Endothelial cell of umbilical vein (primary cell): ENCODE data around the gene TTLL10. TPM values are rescaled to one million over a fixed set of nuclear protein-coding genes. Genes with fewer than 3 reads are reported as not detected.

ENCODE experiments used
- BruUV-seq: library from RNA; stranded (reverse); fragments of 400-500 nt; replicated peaks from 2 replicates; lab custom pipeline; 2021; lab: Mats Ljungman, UMichigan
- CTCF ChIA-PET: fragments of 300-600, 350-600 bp; sonication (Branson Sonifier 250); formaldehyde crosslinking; loops from one replicate; lab custom pipeline; 2021; ENCODE audit warnings: antibody characterized with exemption, inconsistent platforms; lab: Charles Lee
- POLR2A ChIA-PET: fragments of 300-600, 350-600 bp; sonication (Branson Sonifier 250); formaldehyde crosslinking; loops from one replicate; lab custom pipeline; 2021; ENCODE audit warnings: antibody characterized with exemption, inconsistent platforms; lab: Charles Lee
- DNase-seq: peaks from one replicate; pipeline ENCODE4 v3.0.0-alpha.2; 2011; ENCODE audit warnings: low read depth, low spot score
- FAIRE-seq: peaks from 2 replicates; lab custom pipeline; 2011; peaks lifted over from hg19 to GRCh38; lab: Jason Lieb, UNC
- H2AFZ ChIP-seq: 2 replicates; pipeline ENCODE4 v1.6.0; 2012; ENCODE audit warnings: low read depth, low read length, control low read depth, inconsistent platforms
- H3K27ac ChIP-seq: 2 replicates; pipeline ENCODE4 v1.5.1; 2011; ENCODE audit warnings: low read depth, mild to moderate bottlenecking, control low read depth, low read length, moderate library complexity; ENCODE audit not compliant: insufficient read depth
- H3K27me3 ChIP-seq, 2 experiments: 2 replicates each; pipeline versions ENCODE4 v1.6.0 to v1.6.1; 2011; ENCODE audit warnings: low read length in 2 of 2, mixed read lengths in 1 of 2; ENCODE audit not compliant: control insufficient read depth in 2 of 2, insufficient read depth in 2 of 2
- H3K36me3 ChIP-seq, 2 experiments: 2 replicates in 1 of 2; 3 replicates in 1 of 2; pipeline ENCODE4 v1.5.1; 2011; ENCODE audit warnings: low read length in 2 of 2, mild to moderate bottlenecking in 1 of 2, moderate library complexity in 1 of 2; ENCODE audit not compliant: control insufficient read depth in 2 of 2, insufficient read depth in 2 of 2; ENCODE audit errors: extremely low read depth in 1 of 2
- H3K4me1 ChIP-seq: 3 replicates; pipeline ENCODE4 v1.5.1; 2011; ENCODE audit warnings: mild to moderate bottlenecking, low read length; ENCODE audit not compliant: control insufficient read depth, insufficient read depth; ENCODE audit errors: extremely low read depth
- H3K4me2 ChIP-seq: 2 replicates; pipeline ENCODE4 v1.6.1; 2011; ENCODE audit warnings: low read length, control low read depth, mixed read lengths; ENCODE audit not compliant: insufficient read depth
- H3K4me3 ChIP-seq, 3 experiments: fragments of 200-600 bp in 1 of 3; sonication (generic), shearing (Covaris generic) in 1 of 3; replicated peaks in 1 of 3; 2 replicates each; pipeline ENCODE4 v1.5.1; 2011 to 2016; ENCODE audit warnings: control low read depth in 3 of 3, low read length in 3 of 3, mild to moderate bottlenecking in 2 of 3, inconsistent platforms in 1 of 3, low read depth in 1 of 3, moderate library complexity in 1 of 3; ENCODE audit not compliant: insufficient read depth in 1 of 3
- H3K79me2 ChIP-seq: 2 replicates; pipeline ENCODE4 v1.6.0; 2012; ENCODE audit warnings: low read length, inconsistent platforms; ENCODE audit not compliant: control insufficient read depth, insufficient read depth
- H3K9ac ChIP-seq: replicated peaks from 2 replicates; pipeline ENCODE3; 2011; ENCODE audit warnings: low read length, control low read depth; ENCODE audit not compliant: insufficient read depth; ENCODE audit errors: extremely low read depth
- H3K9me1 ChIP-seq: replicated peaks from 3 replicates; pipeline ENCODE4 v1.6.0; 2011; ENCODE audit warnings: mild to moderate bottlenecking, low read length; ENCODE audit not compliant: control insufficient read depth, insufficient read depth; ENCODE audit errors: extremely low read depth
- H3K9me3 ChIP-seq: replicated peaks from 2 replicates; pipeline ENCODE4 v1.5.1; 2012; ENCODE audit warnings: low read length, inconsistent platforms; ENCODE audit not compliant: control insufficient read depth, insufficient read depth
- H4K20me1 ChIP-seq: replicated peaks from 2 replicates; pipeline ENCODE3; 2011; ENCODE audit warnings: mild to moderate bottlenecking, low read length; ENCODE audit not compliant: control insufficient read depth, insufficient read depth; ENCODE audit errors: extremely low read depth
- EZH2 ChIP-seq: IDR thresholded peaks from 2 replicates; pipeline ENCODE4 v1.6.1; 2012; ENCODE audit warnings: borderline replicate concordance, low read depth, mild to moderate bottlenecking, moderate library complexity, low read length, inconsistent platforms; ENCODE audit not compliant: severe bottlenecking
- JUN ChIP-seq: IDR thresholded peaks from 2 replicates; pipeline ENCODE4 v1.6.1; 2011; ENCODE audit warnings: borderline replicate concordance, low read depth; ENCODE audit not compliant: insufficient read length, insufficient read depth
- MYC ChIP-seq: IDR thresholded peaks from one replicate; pipeline ENCODE4 v1.6.1; 2011; ENCODE audit warnings: mild to moderate bottlenecking, low read depth, low read length
- POLR2A ChIP-seq: IDR thresholded peaks from 2 replicates; pipeline ENCODE4 v1.6.1; 2012; ENCODE audit warnings: low read depth, mild to moderate bottlenecking, control low read depth, low read length
- POLR2AphosphoS5 ChIP-seq: IDR thresholded peaks from 2 replicates; pipeline ENCODE4 v1.6.1; 2012; ENCODE audit warnings: low read depth, mild to moderate bottlenecking, control low read depth, low read length, moderate library complexity; ENCODE audit not compliant: insufficient read depth
- dilution Hi-C: fragments of 300-500 bp; cut with MboI; formaldehyde crosslinking; loops from one replicate; pipeline ENCODE4 v1.15.0; 2019; ENCODE audit warnings: low sequenced_read_pairs; ENCODE audit not compliant: extremely low pct_ligation_motif_present
- intact Hi-C: fragments of 100-400 bp; cut with micrococcal nuclease; formaldehyde crosslinking; loops from one replicate; pipeline ENCODE4 v1.10.0; 2022
- polyA plus RNA-seq, 4 experiments: library from polyadenylated mRNA; depleted of rRNA in 3 of 4; stranded (reverse) in 3 of 4; unstranded in 1 of 4; fragments of >200 nt; gene quantifications; 2 replicates each; pipeline versions ENCODE4 v1.2.1 to v1.2.3, GENCODE V29; 2011 to 2012; ENCODE audit warnings: missing spikeins in 1 of 4
- total RNA-seq: library from RNA; stranded (reverse); gene quantifications from 2 replicates; pipeline ENCODE4 v1.2.3, GENCODE V29; 2021
- TF ChIP-seq, protein P1 (sequence below): IDR thresholded peaks from 2 replicates; pipeline ENCODE4 v1.6.1; 2011; ENCODE audit not compliant: insufficient read depth, insufficient read length

TTLL10 gene
- total and polyA plus RNA-seq, 2 donors (not counting 3 experiments of a cell fraction or from before 2014, with no cell fraction given) = not detected

DNA sequence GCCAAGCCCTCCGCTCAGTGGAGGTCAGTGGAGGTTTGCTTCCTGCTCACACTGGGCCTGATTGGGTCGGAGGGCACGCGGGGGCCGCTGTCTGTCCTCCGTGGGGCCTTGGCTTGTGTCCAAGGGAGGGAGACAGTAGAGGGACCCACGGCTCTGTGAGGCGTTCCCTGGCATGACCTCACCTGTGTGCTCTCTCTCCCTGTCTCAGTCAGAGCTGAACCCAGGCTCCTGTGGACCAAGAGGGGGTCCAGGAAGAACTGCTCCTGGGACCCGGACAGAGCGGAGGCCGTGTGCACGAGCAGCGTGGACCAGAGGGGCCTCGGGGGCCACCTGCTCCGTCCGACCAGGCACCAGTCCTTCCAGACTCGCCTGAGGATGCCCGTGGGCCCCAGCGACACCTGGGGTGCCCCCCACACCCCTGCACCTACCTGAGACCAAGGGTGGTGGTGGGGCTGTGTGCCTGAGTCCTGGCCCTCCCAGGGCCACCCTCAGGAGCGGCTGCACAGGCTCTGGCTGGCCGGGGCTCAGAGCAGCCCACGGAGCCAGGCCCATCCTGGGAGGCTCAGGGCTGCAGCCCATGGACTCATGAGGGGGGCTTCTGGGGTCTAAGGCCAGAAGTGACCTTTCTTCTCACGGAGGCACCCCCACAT lies 13.3 kb upstream of the TTLL10 start:
- Histone ChIP-seq H3K79me2 (no peaks in the 10 kb centered on the region), H3K9me3 (no peaks in the 10 kb centered on the region), H3K27me3 (no peaks in the 10 kb centered on the region), H3K9ac (no peak overlapping the region), H3K36me3 (no peaks in the 10 kb centered on the region), H3K4me2 (no peak overlapping the region), H3K9me1 (no peaks in the 10 kb centered on the region), H3K4me3 (no peak overlapping the region), H3K4me1 (peaks cover 14% of the 10 kb centered on the region), H4K20me1 (no peaks in the 10 kb centered on the region), H3K27ac (no peak overlapping the region), H2AFZ (no peak overlapping the region)
- no TSS peak for BruUV-seq
- no peak for FAIRE-seq
- TF ChIP-seq MYC = no peak
- no peak for TF ChIP-seq EZH2
- no peak for TF ChIP-seq JUN
- TF ChIP-seq, protein P1, sequence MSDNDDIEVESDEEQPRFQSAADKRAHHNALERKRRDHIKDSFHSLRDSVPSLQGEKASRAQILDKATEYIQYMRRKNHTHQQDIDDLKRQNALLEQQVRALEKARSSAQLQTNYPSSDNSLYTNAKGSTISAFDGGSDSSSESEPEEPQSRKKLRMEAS = no peak
- dilution Hi-C loops (no loop called here), intact Hi-C loops (no loop called here)
- ChIA-PET POLR2A (no interaction called here), CTCF (interaction anchor here (1.3 kb wide), 1 partner anchor 47 kb away, joined by 3 read pairs; no protein-coding TSS in a partner anchor)
- DNase-seq = no peak

DNA sequence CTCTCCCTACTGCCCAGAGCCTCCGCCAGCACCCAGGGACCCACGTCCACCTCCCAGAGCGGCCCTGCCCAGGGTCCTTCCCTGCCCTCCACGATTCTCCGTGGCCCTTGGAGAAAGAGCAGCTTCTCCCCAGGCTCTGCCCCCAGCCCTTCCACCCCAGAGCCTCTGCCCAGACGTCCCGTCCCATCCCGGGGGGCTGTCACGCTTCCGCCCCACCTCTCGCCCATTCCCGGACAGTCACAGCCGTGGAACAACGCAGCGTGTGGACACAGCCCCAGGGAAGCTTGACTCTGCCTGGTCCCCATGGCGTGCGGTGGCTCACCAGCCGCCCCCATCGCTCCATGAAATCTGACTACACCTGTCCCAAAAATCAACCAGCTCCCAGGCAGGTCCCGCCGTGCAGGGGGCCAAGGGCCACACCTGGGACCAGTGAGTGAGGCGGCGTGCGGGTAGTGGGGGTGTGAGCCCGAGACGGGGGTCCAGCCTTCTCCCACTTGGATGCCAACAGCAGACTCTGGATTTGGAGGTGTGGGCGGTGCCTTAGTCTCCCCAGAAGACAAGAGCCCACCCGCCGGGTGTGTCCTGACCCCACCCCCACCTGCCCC lies 12.5 kb upstream of the TTLL10 start:
- H4K20me1 ChIP-seq = no peaks in the 10 kb centered on the region
- no peak overlapping the region for H3K9ac ChIP-seq
- POLR2A ChIA-PET = no interaction called here
- TF ChIP-seq POLR2AphosphoS5 (no peak), POLR2A (no peak)
- H3K4me1 ChIP-seq = peaks cover 14% of the 10 kb centered on the region
- H3K4me3 ChIP-seq = no peak overlapping the region
- no peak overlapping the region for H3K4me2 ChIP-seq
- H3K9me3 ChIP-seq = no peaks in the 10 kb centered on the region
- DNase-seq (no peak), FAIRE-seq (no peak)
- H3K79me2 ChIP-seq = no peaks in the 10 kb centered on the region
- H2AFZ ChIP-seq = no peak overlapping the region
- intact Hi-C loops = no loop called here
- no peaks in the 10 kb centered on the region for H3K36me3 ChIP-seq
- H3K27me3 ChIP-seq = no peaks in the 10 kb centered on the region
- H3K9me1 ChIP-seq = no peaks in the 10 kb centered on the region
- no peak overlapping the region for H3K27ac ChIP-seq
- CTCF ChIA-PET = interaction anchor here (1.3 kb wide), 1 partner anchor 46 kb away, joined by 3 read pairs; no protein-coding TSS in a partner anchor
- dilution Hi-C loops = no loop called here
- BruUV-seq = no TSS peak
